IPS-20b (cell line): ENCODE measurements around the gene RBM43.
"Not testable (repeated sequence)": the region's sequence is repeated elsewhere in the genome, so short reads cannot be mapped to it uniquely, and the experiment has no call there.

Experiments used
- H3K27ac ChIP-seq: one replicate; pipeline ENCODE4 v1.5.1; 2013; ENCODE audit warnings: low read length
- H3K27me3 ChIP-seq: 2 replicates; pipeline ENCODE4 v1.6.1; 2013; ENCODE audit warnings: mild to moderate bottlenecking, low read length, inconsistent platforms; ENCODE audit not compliant: insufficient read depth
- H3K36me3 ChIP-seq: 2 replicates; pipeline ENCODE4 v1.6.1; 2013; ENCODE audit warnings: low read depth, mild to moderate bottlenecking, inconsistent platforms, low read length, moderate library complexity; ENCODE audit not compliant: insufficient read depth
- H3K4me1 ChIP-seq: 2 replicates; pipeline ENCODE4 v1.6.1; 2013; ENCODE audit warnings: mild to moderate bottlenecking, control low read depth, inconsistent platforms, low read length, moderate library complexity; ENCODE audit not compliant: insufficient read depth
- H3K4me3 ChIP-seq: 2 replicates; pipeline ENCODE4 v1.5.1; 2013; ENCODE audit warnings: mild to moderate bottlenecking, low read length, inconsistent platforms
- H3K9ac ChIP-seq: 2 replicates; pipeline ENCODE4 v1.6.1; 2013; ENCODE audit warnings: low read depth, mild to moderate bottlenecking, inconsistent platforms, low read length, moderate library complexity
- H3K9me3 ChIP-seq: 2 replicates; pipeline ENCODE4 v1.6.1; 2013; ENCODE audit warnings: mild to moderate bottlenecking, low read depth, low read length, inconsistent platforms; ENCODE audit not compliant: insufficient read depth

The RBM43 gene

DNA sequence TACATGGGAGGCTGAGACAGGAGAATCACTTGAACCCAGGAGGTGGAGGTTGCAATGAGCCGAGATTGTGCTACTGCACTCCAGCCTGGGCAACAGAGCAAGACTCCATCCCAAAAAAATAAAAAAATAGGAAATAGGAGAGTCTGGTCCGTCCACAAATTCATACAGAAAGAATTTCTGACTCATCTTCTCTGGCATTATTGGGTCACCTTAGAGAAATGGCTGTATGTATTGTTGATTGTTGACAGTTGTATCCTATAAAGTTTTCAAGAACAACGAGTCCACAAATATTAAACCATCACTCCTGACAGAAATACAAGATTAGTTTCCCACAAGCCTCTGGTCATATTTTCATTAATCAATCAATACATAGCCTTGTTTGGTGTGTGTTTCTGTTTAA lies 20.4 kb downstream of the RBM43 start:
- Histone ChIP-seq H3K9ac (no peak overlapping the region), H3K4me1 (no peaks in the 10 kb centered on the region), H3K9me3 (no peaks in the 10 kb centered on the region), H3K27me3 (no peaks in the 10 kb centered on the region), H3K27ac (no peak overlapping the region), H3K4me3 (no peak overlapping the region), H3K36me3 (no peaks in the 10 kb centered on the region)

DNA sequence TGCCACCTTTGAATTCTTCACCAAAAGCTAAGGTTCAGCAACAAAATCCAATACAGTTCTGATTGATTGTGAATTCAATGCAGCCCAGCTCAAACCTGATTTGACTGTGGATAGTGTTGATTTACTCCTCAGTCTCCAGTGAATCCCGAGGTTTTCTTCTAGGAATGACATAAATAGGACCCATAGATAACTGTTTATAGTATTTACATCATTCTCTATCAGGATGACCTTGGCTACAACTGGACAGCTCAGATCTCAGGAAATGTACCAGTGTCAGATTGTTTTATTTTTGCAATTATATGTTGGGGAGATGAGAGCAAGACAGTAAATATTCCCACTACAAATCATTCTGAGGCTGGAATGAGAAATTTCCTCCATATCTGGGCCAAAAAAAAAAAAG lies 21.2 kb downstream of the RBM43 start:
- no peaks in the 10 kb centered on the region for H3K4me1 ChIP-seq
- no peak overlapping the region for H3K27ac ChIP-seq
- H3K36me3 ChIP-seq = no peaks in the 10 kb centered on the region
- no peak overlapping the region for H3K9ac ChIP-seq
- no peaks in the 10 kb centered on the region for H3K27me3 ChIP-seq
- H3K4me3 ChIP-seq = no peak overlapping the region
- H3K9me3 ChIP-seq = no peaks in the 10 kb centered on the region

DNA sequence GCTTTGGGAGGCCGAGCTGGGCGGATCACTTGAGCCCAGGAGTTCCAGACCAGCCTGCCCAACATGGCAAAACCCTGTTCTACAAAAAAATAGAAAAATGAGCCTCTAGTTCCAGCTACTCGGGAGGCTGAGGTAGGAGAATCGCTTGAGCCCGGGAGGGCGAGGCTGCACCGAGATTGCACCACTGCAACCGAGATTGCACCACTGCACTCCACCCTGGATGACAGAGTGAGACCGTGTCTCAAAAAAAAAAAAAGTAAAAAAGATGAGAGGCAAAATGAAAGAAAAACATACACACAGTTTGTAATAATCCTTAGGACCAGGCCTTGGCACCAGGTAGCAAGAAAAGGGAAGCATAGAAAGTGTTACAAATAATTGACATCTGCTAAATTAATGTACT lies 22.0 kb downstream of the RBM43 start:
- H3K9ac ChIP-seq = no peak overlapping the region

DNA sequence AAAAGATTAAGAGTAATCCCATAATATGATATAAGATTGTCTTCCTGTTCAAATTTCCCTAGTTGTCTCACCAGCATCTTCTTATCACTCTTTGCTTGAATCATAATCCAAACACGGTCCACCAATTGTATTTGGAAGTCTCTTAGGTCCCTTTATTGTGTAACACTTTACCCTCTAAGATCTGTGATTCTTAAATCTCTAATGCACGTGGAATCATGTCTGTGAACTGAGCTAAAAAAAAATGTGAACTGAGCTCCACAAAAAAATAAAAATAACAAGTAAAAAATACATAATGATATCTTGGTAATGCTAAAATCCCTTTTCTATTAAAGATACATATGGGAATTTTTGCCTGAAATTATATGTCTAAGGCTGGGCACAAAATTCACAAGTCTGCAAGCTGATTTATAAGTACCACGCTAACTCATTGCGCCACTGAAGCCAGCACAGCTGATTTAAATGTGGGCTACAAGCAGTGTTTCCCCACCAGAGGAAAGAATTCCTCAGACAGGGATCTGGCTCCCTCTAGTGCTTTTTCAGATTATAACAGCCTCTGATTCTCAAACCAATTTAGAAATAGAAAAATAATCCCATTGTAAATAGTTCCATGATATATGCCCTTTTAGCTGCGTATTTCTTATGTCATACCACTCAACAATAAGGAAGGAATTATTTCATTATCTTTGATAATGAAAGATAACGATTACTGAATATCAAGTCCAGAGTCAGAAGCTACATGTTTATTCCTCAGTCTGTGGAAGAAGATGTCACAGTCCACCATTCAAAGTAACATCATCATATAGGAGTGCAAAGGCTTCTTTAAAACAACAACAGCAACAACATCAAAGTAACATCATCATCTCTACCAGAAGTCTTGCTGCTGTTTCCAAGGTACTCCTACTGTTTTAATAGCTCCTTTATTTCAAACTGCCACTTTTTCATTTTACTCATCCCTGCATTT lies 22.9 kb downstream of the RBM43 start:
- Histone ChIP-seq H3K9me3 (no peaks in the 10 kb centered on the region), H3K9ac (no peak overlapping the region), H3K4me1 (no peaks in the 10 kb centered on the region), H3K27me3 (no peaks in the 10 kb centered on the region), H3K36me3 (no peaks in the 10 kb centered on the region), H3K27ac (no peak overlapping the region), H3K4me3 (no peak overlapping the region)

More for the DNA sequence above, 22.0 kb downstream of the RBM43 start:
- Histone ChIP-seq H3K27ac (no peak overlapping the region), H3K4me3 (no peak overlapping the region), H3K36me3 (no peaks in the 10 kb centered on the region), H3K4me1 (no peaks in the 10 kb centered on the region), H3K27me3 (no peaks in the 10 kb centered on the region), H3K9me3 (no peaks in the 10 kb centered on the region)

DNA sequence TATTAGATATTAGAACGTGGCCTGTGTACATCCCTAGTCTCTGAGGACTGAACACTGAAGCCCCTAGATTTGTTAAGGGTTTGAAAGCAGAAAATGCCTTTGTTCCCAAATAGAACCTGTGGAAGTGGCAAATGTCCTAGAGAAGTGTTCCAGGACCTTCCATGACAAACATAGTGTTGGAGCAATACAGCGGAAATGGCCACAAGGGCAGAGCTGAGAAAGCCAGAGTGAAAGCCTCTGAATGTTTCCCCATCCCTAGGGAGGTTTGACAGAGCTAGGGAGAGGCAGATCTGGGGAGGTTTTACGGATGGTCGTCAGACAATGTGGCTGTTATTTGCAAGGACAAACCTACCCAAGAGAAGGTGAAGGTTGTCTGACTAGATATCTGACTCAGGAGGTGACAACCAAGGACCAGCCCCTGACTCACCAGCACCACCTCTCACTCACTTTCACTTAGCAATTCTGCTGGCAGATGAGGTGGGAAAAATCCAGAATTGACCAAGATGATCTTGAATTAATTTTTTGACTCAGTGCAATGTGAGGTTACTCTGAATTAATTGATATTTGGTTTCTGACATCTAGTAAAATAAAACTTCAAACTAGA lies 24.1 kb downstream of the RBM43 start:
- Histone ChIP-seq H3K27ac (no peak overlapping the region), H3K9me3 (no peaks in the 10 kb centered on the region), H3K9ac (no peak overlapping the region), H3K4me3 (no peak overlapping the region), H3K4me1 (no peaks in the 10 kb centered on the region), H3K36me3 (no peaks in the 10 kb centered on the region), H3K27me3 (no peaks in the 10 kb centered on the region)

DNA sequence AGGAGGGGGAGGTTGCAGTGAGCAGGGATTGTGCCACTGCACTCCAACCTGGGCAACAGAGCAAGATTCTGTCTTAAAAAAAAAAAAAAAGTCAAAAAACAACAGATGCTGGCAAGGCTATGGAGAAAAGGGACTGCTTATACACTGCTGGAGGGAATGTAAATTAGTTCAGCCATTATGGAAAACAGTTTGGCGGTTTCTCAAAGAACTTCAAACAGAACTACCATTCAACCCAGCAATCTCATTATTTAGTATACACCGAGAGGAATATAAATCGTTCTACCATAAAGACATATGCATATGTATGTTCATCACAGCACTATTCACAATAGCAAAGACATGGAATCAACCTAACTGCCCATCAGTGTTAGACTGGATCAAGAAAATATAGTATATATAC lies 27.9 kb downstream of the RBM43 start:
- not testable (repeated sequence) for H3K9me3 ChIP-seq, H3K4me1 ChIP-seq, H3K4me3 ChIP-seq, H3K27ac ChIP-seq, H3K9ac ChIP-seq, H3K36me3 ChIP-seq, H3K27me3 ChIP-seq

DNA sequence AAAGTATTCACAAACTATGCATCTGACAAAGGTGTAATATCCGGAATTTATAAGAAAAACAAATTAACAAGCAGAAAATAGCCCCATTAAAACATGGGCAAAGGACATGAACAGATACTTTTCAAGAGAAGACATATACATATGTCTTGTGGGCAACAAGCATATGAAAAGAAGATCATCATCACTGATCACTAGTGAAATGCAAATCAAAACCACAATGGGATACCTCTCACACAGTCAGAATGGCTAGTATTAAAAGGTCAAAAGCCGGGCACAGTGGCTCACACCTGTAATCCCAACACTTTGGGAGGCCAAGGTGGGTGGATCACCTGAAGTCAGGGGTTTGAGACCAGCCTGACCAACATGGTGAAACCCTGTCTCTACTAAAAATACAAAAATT lies 28.4 kb downstream of the RBM43 start:
- not testable (repeated sequence) for H3K4me3 ChIP-seq, H3K4me1 ChIP-seq, H3K27ac ChIP-seq, H3K9me3 ChIP-seq, H3K27me3 ChIP-seq, H3K9ac ChIP-seq, H3K36me3 ChIP-seq

DNA sequence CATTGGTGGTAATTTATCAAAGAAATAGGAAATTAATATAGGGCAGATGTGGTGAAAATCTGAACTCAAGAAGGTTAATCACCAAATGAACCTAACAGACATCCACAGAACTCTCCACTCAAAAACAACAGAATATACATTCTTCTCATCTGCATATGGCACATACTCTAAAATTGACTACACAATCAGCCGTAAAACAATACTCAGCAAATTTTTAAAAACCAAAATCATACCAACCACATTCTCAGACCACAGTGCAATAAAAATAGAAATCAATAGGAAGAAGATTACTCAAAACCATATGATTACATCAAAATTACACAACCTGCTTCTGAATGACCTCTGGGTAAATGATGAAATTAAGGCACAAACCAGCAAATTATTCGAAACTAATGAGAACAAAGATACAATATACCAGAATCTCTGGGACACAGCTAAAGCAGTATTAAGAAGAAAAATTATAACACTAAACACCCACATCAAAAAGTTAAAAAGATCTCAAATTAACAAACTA lies 31.0 kb downstream of the RBM43 start:
- Histone ChIP-seq H3K9me3 (no peaks in the 10 kb centered on the region), H3K4me1 (no peaks in the 10 kb centered on the region), H3K27me3 (no peaks in the 10 kb centered on the region), H3K36me3 (no peaks in the 10 kb centered on the region), H3K4me3 (no peak overlapping the region), H3K9ac (no peak overlapping the region), H3K27ac (no peak overlapping the region)

DNA sequence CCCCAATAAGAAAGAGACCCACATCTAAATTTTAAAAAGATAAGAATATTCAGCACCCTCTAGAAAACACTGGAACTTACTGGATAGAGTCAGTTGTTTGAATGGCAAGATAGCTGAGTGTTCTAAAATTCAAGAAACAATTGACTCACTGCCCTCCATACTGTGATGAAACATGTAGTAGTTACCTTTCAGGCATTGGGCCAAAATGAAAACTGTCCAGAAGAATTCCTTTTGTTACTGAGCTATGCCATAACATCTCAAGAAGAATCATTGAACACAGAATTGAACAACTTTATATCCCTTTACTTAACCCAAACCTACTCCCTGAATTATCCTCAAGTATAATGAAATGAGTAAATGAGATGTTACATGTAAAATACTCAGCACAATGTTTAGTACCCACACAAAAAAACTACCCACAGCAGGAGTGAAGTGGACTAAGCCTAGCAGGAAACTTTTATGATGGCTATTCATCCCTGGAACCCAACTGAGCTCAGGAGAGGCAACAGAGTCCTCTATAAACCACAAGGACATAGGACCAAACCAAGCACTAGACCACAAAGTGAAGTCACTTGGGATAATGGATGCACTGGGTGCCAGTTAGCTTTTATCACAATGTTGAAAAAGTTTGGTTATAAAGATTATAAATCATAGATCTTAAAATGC lies 32.7 kb downstream of the RBM43 start:
- no peaks in the 10 kb centered on the region for H3K9me3 ChIP-seq
- no peak overlapping the region for H3K4me3 ChIP-seq
- no peaks in the 10 kb centered on the region for H3K27me3 ChIP-seq
- no peak overlapping the region for H3K9ac ChIP-seq
- no peak overlapping the region for H3K27ac ChIP-seq
- H3K4me1 ChIP-seq = no peaks in the 10 kb centered on the region
- no peaks in the 10 kb centered on the region for H3K36me3 ChIP-seq

DNA sequence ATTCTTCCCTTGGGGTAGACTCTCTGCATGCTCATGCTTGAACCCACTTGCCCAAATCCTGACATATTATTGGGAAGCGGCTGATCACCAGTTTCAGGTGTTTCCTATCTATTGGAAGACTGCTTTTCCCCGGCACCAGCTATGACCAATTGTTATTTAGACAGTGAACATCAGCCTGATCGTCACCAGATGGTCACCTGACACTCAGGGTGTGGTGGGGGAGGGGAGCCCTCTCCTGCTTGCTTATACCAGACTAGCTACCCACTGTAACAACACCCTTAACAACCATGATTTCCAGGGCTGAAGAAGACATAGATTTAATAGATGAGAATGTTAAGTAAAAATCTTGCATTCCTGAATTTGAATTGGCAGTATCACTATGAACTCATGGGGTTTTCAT lies 44.3 kb downstream of the RBM43 start:
- H3K36me3 ChIP-seq = no peaks in the 10 kb centered on the region
- H3K4me1 ChIP-seq = no peaks in the 10 kb centered on the region
- no peak overlapping the region for H3K4me3 ChIP-seq
- H3K27ac ChIP-seq = no peak overlapping the region
- H3K9me3 ChIP-seq = no peaks in the 10 kb centered on the region
- H3K9ac ChIP-seq = no peak overlapping the region
- H3K27me3 ChIP-seq = no peaks in the 10 kb centered on the region

DNA sequence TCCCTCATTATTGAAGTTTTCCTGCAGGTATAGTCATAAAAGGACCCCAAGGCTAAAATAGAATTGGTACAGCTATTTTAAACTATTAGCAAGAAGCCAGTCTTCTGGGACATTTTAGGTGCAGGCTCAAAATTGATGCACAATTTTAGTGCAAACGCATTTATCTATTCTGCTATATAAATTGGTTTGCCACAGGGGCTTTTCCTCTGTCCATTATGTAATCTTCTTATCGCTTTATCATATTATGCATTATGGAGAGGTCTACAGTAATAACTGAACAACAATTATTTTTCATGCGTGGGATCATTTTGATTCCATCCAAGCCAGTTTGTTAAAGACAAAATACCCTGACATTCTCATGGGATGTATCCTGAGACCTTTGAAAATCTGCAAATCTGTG lies 54.6 kb downstream of the RBM43 start:
- H3K9ac ChIP-seq = no peak overlapping the region

More for the DNA sequence above, 54.6 kb downstream of the RBM43 start:
- no peak overlapping the region for H3K27ac ChIP-seq
- H3K36me3 ChIP-seq = no peaks in the 10 kb centered on the region
- no peak overlapping the region for H3K4me3 ChIP-seq
- H3K4me1 ChIP-seq = no peaks in the 10 kb centered on the region; the same call in 1 of the 2 replicates
- H3K9me3 ChIP-seq = no peaks in the 10 kb centered on the region
- no peaks in the 10 kb centered on the region for H3K27me3 ChIP-seq
